Stomach (tissue), 4 donors: ENCODE measurements around the gene KDM1B.

Experiments
- CTCF ChIP-seq, 7 experiments: fragments of 450-650 bp in 4 of 7; fragments of 200-600 bp in 3 of 7; sonication (generic) in 3 of 7; IDR thresholded peaks; one replicate each; pipeline ENCODE4 v1.5.1; 2016 to 2019; ENCODE audit warnings: antibody characterized with exemption in 7 of 7, control low read depth in 2 of 7, mild to moderate bottlenecking in 1 of 7
- EP300 ChIP-seq: sonication (generic); formaldehyde crosslinking; IDR thresholded peaks from one replicate; pipeline ENCODE4 v1.6.1; 2017; ENCODE audit warnings: antibody characterized with exemption
- POLR2A ChIP-seq, 4 donors: fragments of 450-650 bp; IDR thresholded peaks; one replicate each; pipeline ENCODE4 v1.6.1; 2016; ENCODE audit warnings: antibody characterized with exemption in 4 of 4, control low read depth in 2 of 4, mild to moderate bottlenecking in 1 of 4, moderate library complexity in 1 of 4
- POLR2AphosphoS5 ChIP-seq, 3 donors: sonication (generic); formaldehyde crosslinking; IDR thresholded peaks; one replicate each; pipeline ENCODE4 v1.6.1; 2016; ENCODE audit warnings: antibody characterized with exemption in 3 of 3

- no peak for TF ChIP-seq POLR2A (IDR thresholded peaks at IDR 0.05)
- no peak for TF ChIP-seq CTCF (IDR thresholded peaks at IDR 0.05)
- no peak for TF ChIP-seq EP300
- TF ChIP-seq POLR2AphosphoS5 (IDR thresholded peaks at IDR 0.05), result no peak
Observed at GRCh38 chr6:18182568-18182967, 27.3 kb downstream of the KDM1B start.
